Gastrocnemius medialis (tissue), 4 donors: ENCODE results near the gene KIF17. TPM values are rescaled to one million over a fixed set of nuclear protein-coding genes. Genes with fewer than 3 reads are reported as not detected.
"Not testable (repeated sequence)": the region's sequence is repeated elsewhere in the genome, so short reads cannot be mapped to it uniquely, and the experiment has no call there.

Experiments used
- ATAC-seq, 2 donors: fragments of 150-250 bp; one replicate each; pipeline ENCODE4 v1.9.1; 2016
- DNase-seq, 2 donors: peaks; one replicate each; pipeline ENCODE4 v3.0.0-alpha.2; 2019
- H3K27ac ChIP-seq, 4 donors: fragments of 200-600 bp; sonication (generic); 1 replicate in 1 of 4; 2 replicates in 3 of 4; pipeline ENCODE4 v1.5.1; 2016 to 2018; ENCODE audit warnings: mild to moderate bottlenecking in 2 of 4, moderate library complexity in 1 of 4
- H3K27me3 ChIP-seq, 3 donors: fragments of 200-600 bp; sonication (generic) in 2 of 3; 1 replicate in 1 of 3; 2 replicates in 2 of 3; pipeline versions ENCODE4 v1.5.1 to v1.6.0; 2016 to 2019; ENCODE audit warnings: mild to moderate bottlenecking in 1 of 3, moderate library complexity in 1 of 3
- H3K36me3 ChIP-seq, 2 donors: fragments of 200-600 bp; sonication (generic) in 1 of 2; one replicate each; pipeline ENCODE4 v1.5.1; 2017 to 2018
- H3K4me1 ChIP-seq, 2 donors: fragments of 200-600 bp; sonication (generic) in 1 of 2; one replicate each; pipeline ENCODE4 v1.5.1; 2016 to 2017; ENCODE audit warnings: mild to moderate bottlenecking in 2 of 2
- H3K4me3 ChIP-seq, 4 donors: fragments of 200-600 bp; sonication (generic) in 3 of 4; 1 replicate in 1 of 4; 2 replicates in 3 of 4; pipeline ENCODE4 v1.5.1; 2016 to 2019; ENCODE audit warnings: mild to moderate bottlenecking in 2 of 4
- H3K9me3 ChIP-seq, 3 donors: fragments of 200-600 bp; sonication (generic) in 2 of 3; 1 replicate in 1 of 3; 2 replicates in 2 of 3; pipeline ENCODE4 v1.5.1; 2016 to 2019
- CTCF ChIP-seq, 5 experiments: fragments of 450-650 bp in 3 of 5; fragments of 200-600 bp in 2 of 5; sonication (generic) in 2 of 5; IDR thresholded peaks in 4 of 5; conservative IDR thresholded peaks in 1 of 5; 1 replicate in 4 of 5; 2 replicates in 1 of 5; pipeline ENCODE4 v1.5.1; 2016 to 2019; ENCODE audit warnings: antibody characterized with exemption in 5 of 5, mild to moderate bottlenecking in 3 of 5, moderate library complexity in 3 of 5
- POLR2A ChIP-seq, 2 donors: fragments of 450-650 bp; IDR thresholded peaks; one replicate each; pipeline ENCODE4 v1.6.1; 2017; ENCODE audit warnings: antibody characterized with exemption in 2 of 2, mild to moderate bottlenecking in 2 of 2, moderate library complexity in 2 of 2
- in situ Hi-C, 4 donors: fragments of 200-750 bp; cut with MboI; loops; one replicate each; pipeline versions ENCODE4 v1.15.0 to v1.8.0; 2017; ENCODE audit warnings: low sequenced_read_pairs in 4 of 4
- intact Hi-C: fragments of 100-400 bp; cut with DNase I; formaldehyde crosslinking; loops from one replicate; pipeline ENCODE4 v1.15.1; 2023; ENCODE audit warnings: low total_unique reads
- total RNA-seq, 4 donors: library from RNA; depleted of rRNA; stranded (reverse); fragments of >200 nt; gene quantifications; one replicate each; pipeline versions ENCODE4 v1.1.0 to v1.2.3, GENCODE V29; 2016

KIF17 gene
- total RNA-seq, 4 donors from 2014 or later, result 2.6 to 3.8 (median 3.0) TPM

- Histone ChIP-seq H3K27ac (no peak overlapping the region), H3K4me1 (no peaks in the 10 kb centered on the region), H3K36me3 (no peaks in the 10 kb centered on the region), H3K4me3 (no peak overlapping the region), H3K9me3 (no peaks in the 10 kb centered on the region), H3K27me3 (peaks cover 10 to 23% (median 14%) of the 10 kb centered on the region in 3 donors)
- no peak for DNase-seq
- TF ChIP-seq CTCF (IDR thresholded peaks at IDR 0.05 in 4 of 5, conservative IDR thresholded peaks at IDR 0.05 in 1 of 5) (no peak), POLR2A (IDR thresholded peaks at IDR 0.05) (no peak)
- ATAC-seq, result no peak
- intact Hi-C loops, result no loop called here
- in situ Hi-C loops, result loop anchor here in 1 of 4 donors (25.0 kb wide), 1 partner anchor 643 kb away; no protein-coding TSS in a partner anchor
Measured at GRCh38 chr1:20719261-20719660, 1.5 kb upstream of the KIF17 start.

DNA sequence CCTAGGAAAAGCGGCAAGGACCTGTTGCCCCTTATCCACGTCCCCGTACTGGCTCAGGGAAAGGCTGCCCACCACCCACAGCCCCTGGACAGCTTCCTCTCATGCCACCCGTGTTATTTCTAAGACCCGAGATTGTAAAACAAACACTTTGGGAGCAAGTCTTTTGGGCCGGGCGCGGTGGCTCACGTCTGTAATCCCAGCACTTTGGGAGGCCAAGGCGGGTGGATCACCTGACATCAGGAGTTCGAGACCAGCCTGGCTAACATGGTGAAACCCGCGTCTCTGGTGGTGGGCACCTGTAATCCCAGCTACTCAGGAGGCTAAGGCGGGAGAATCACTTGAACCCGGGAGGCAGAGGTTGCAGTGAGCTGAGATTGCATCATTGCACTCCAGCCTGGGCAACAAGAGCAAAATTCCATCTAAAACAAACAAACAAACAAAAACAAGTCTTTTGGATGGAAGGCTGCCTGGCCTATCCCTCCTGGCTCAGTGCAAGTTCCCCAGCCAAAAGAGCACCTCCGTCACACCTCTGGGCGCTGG is 606 bp upstream of the KIF17 start:
- H3K27ac ChIP-seq, H3K36me3 ChIP-seq, ATAC-seq, H3K4me1 ChIP-seq, DNase-seq, H3K9me3 ChIP-seq, intact Hi-C loops: not testable (repeated sequence)
- Histone ChIP-seq H3K4me3 (peak overlapping the region; percentile 40 to 51 (median 46)), H3K27me3 (peaks cover 10 to 23% (median 14%) of the 10 kb centered on the region in 3 donors)
- in situ Hi-C loops, result loop anchor here in 1 of 4 donors (25.0 kb wide), 1 partner anchor 644 kb away; no protein-coding TSS in a partner anchor

GRCh38 chr1:20716232-20716631 is 1.6 kb downstream of the KIF17 start:
- Histone ChIP-seq H3K36me3 (no peaks in the 10 kb centered on the region), H3K27ac (no peak overlapping the region), H3K4me3 (no peak overlapping the region), H3K9me3 (no peaks in the 10 kb centered on the region), H3K4me1 (no peaks in the 10 kb centered on the region), H3K27me3 (peaks cover 10 to 23% (median 14%) of the 10 kb centered on the region in 3 donors)
- ATAC-seq (no peak), DNase-seq (no peak)
- in situ Hi-C loops, result loop anchor here in 1 of 4 donors (25.0 kb wide), 1 partner anchor 646 kb away; no protein-coding TSS in a partner anchor
- intact Hi-C loops, result no loop called here
- TF ChIP-seq CTCF (IDR thresholded peaks at IDR 0.05 in 4 of 5, conservative IDR thresholded peaks at IDR 0.05 in 1 of 5), result no peak
- TF ChIP-seq POLR2A (IDR thresholded peaks at IDR 0.05), result no peak

- Histone ChIP-seq H3K4me1 (no peaks in the 10 kb centered on the region), H3K9me3 (no peaks in the 10 kb centered on the region), H3K27ac (no peak overlapping the region), H3K4me3 (no peak overlapping the region), H3K36me3 (no peaks in the 10 kb centered on the region), H3K27me3 (peaks cover 10 to 23% (median 14%) of the 10 kb centered on the region in 3 donors)
- in situ Hi-C loops (loop anchor here in 1 of 4 donors (25.0 kb wide), 1 partner anchor 647 kb away; no protein-coding TSS in a partner anchor), intact Hi-C loops (no loop called here)
- ATAC-seq (no peak), DNase-seq (no peak)
- TF ChIP-seq POLR2A (IDR thresholded peaks at IDR 0.05), result no peak
- no peak for TF ChIP-seq CTCF (IDR thresholded peaks at IDR 0.05 in 4 of 5, conservative IDR thresholded peaks at IDR 0.05 in 1 of 5)
Measured at GRCh38 chr1:20715406-20715805, 2.4 kb downstream of the KIF17 start.

DNA sequence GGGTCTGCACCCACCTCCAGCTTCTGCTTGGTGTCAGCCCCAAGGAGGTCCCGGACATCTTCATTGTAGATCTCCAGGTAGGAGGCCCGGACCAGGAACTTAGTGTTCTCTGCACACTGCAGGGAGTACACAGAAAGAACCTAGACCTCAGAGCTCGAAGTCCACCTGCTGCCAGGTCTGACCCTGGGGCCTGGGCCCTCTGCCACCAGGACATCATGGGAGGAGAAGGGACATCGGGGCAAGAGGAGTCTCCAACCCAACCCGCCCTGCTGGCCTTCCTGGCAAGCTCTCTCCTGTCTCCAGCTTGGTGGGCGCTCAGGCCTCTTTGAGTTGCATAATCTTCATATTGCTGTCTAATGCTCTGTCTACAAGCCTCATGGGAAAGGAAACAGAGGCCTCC is 4.4 kb downstream of the KIF17 start:
- peaks cover 10 to 23% (median 14%) of the 10 kb centered on the region in 3 donors for H3K27me3 ChIP-seq
- H3K36me3 ChIP-seq, result no peaks in the 10 kb centered on the region
- no peaks in the 10 kb centered on the region for H3K9me3 ChIP-seq
- no peak overlapping the region for H3K27ac ChIP-seq
- ATAC-seq (no peak), DNase-seq (no peak)
- TF ChIP-seq CTCF (IDR thresholded peaks at IDR 0.05 in 4 of 5, conservative IDR thresholded peaks at IDR 0.05 in 1 of 5) (no peak), POLR2A (IDR thresholded peaks at IDR 0.05) (no peak)
- intact Hi-C loops, result no loop called here
- in situ Hi-C loops, result loop anchor here in 1 of 4 donors (25.0 kb wide), 1 partner anchor 649 kb away; no protein-coding TSS in a partner anchor
- H3K4me1 ChIP-seq, result no peaks in the 10 kb centered on the region
- H3K4me3 ChIP-seq, result no peak overlapping the region
